AG08396 (cell line): ENCODE data around the gene RERE.
"Not testable (repeated sequence)": the region's sequence is repeated elsewhere in the genome, so short reads cannot be mapped to it uniquely, and the experiment has no call there.

Experiments used
- DNase-seq: peaks from one replicate; pipeline ENCODE4 v3.0.0; 2012; ENCODE audit warnings: low spot score, mixed read lengths

The RERE gene

GRCh38 chr1:8380310-8380709 lies 437.1 kb downstream of the RERE start:
- not testable (repeated sequence) for DNase-seq

- no peak for DNase-seq
These were observed 437.8 kb downstream of the RERE start for GRCh38 chr1:8379513-8380186.

- no peak for DNase-seq
These were observed 438.4 kb downstream of the RERE start for GRCh38 chr1:8378981-8379470.

GRCh38 chr1:8378178-8378577 lies 439.3 kb downstream of the RERE start:
- DNase-seq = no peak

GRCh38 chr1:8377271-8377981 lies 440.0 kb downstream of the RERE start:
- no peak for DNase-seq

GRCh38 chr1:8376358-8376840 lies 441.0 kb downstream of the RERE start:
- no peak for DNase-seq

GRCh38 chr1:8374812-8375211 lies 442.6 kb downstream of the RERE start:
- DNase-seq = peak; percentile 20

GRCh38 chr1:8374356-8374755 lies 443.1 kb downstream of the RERE start:
- DNase-seq = no peak

- peak; percentile 80 for DNase-seq
These were observed 443.7 kb downstream of the RERE start for GRCh38 chr1:8373581-8374241.

GRCh38 chr1:8373125-8373524 lies 444.3 kb downstream of the RERE start:
- DNase-seq = no peak

- peak; percentile 4 for DNase-seq
These were observed 446.0 kb downstream of the RERE start for GRCh38 chr1:8371372-8371991.

GRCh38 chr1:8370905-8371315 lies 446.5 kb downstream of the RERE start:
- DNase-seq = peak; percentile 20

GRCh38 chr1:8370046-8370881 lies 447.2 kb downstream of the RERE start:
- peak; percentile 8 for DNase-seq

- no peak for DNase-seq
These were observed 448.3 kb downstream of the RERE start for GRCh38 chr1:8368956-8369639.

GRCh38 chr1:8367571-8368194 lies 449.8 kb downstream of the RERE start:
- DNase-seq = peak; percentile 12

- DNase-seq = no peak
These were observed 451.6 kb downstream of the RERE start for GRCh38 chr1:8365661-8366362.

GRCh38 chr1:8364528-8365442 lies 452.7 kb downstream of the RERE start:
- no peak for DNase-seq

- no peak for DNase-seq
These were observed 453.6 kb downstream of the RERE start for GRCh38 chr1:8363767-8364301.
